Superior temporal gyrus (tissue), 1 donor: ENCODE data around the gene RALGAPA1.
"Not testable (repeated sequence)": the region's sequence is repeated elsewhere in the genome, so short reads cannot be mapped to it uniquely, and the experiment has no call there.

ENCODE experiments used
- DNase-seq: peaks from one replicate; pipeline ENCODE4 v3.0.0-alpha.2; 2016; ENCODE audit errors: extremely low spot score

RALGAPA1 gene

DNA sequence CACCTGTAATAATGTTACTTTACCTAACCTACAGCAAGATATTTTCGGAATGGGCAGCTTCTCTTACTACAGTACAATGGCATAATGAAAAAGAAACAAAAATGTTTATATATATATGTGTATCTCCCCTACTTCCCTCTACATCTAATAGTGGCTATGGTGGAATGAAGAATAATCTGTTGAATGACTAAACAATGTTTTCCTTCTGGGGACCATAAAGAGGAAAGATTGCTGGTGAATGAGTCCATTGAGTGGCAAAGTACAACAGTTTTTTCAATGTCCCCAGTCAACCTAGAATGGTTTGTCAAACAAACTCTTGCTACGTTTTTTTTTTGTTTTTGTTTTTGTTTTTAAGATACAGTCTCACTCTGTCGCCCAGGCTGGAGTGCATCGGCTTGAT, 47.2 kb downstream of the RALGAPA1 start:
- DNase-seq, result no peak

- no peak for DNase-seq
Observed at GRCh38 chr14:35760143-35760542, 49.0 kb downstream of the RALGAPA1 start.

- DNase-seq, result no peak
Observed at GRCh38 chr14:35758523-35759129, 50.5 kb downstream of the RALGAPA1 start.

DNA sequence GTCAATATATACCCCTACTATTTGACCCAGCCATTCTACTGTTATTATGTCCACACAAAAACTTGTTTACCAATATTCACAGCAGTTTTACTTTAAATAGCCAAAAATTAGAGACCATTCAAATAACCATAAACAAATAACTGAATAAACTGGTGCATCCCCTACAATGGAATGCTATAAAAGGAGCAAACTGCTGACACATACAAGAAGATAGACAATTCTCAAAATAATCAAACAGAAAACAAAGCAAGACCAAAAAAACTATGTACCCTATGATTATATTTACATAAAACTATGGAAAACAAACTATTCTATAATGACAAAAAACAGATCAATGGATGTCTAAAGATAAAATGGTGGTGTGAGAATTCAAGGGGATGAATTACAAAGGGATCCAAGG, 54.4 kb downstream of the RALGAPA1 start:
- no peak for DNase-seq

DNA sequence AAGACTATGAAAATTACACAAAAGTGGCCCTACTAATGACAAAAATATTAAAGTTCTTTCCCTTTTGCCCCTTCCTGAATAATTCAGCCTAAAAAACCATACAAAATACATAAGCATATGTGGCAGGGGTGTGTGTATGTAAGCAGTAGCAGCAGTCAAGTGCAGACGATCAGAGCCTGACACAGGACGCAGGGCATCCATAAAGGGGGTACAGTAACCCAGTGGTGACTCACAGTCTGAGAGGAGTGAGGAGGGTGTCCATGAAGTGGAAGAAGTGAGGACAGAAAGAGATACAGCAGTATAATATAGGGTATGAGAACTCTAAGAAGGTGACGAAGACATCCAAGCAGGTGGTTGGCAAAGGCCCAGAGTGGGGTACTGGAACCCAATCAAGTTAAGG, 56.7 kb downstream of the RALGAPA1 start:
- no peak for DNase-seq

DNA sequence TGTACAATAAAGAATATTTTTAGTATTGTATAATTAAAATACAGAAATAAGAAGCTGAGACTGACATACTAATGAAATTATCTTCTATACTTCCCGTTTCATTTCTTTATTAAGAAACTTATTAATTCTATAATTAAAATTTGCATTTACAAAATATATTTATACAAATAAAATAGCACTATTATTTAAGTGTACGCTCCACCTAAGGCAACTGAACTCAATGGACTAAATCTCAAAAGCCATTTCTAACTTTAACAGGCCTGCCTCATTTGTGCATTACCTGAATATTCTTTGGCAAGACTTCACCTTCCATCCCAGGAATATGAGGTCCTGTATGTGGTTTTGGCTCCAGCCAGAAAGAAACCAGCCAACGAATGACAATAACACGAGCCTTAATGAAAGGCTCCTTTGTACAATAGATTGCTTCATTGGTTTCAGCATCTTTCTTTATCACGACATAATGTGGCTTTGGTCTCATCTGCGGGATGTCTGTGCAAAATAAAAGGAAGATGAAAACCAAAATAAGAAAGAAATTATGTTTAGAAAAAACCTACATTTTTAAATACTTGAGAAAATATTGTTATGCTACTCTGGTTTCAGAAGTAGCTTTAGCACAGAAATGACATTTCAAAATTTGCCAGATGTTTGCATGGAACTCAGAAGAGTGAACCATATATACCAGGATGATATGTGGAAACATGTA, 58.7 kb downstream of the RALGAPA1 start:
- DNase-seq, result peak; percentile 53

- no peak for DNase-seq
Observed at GRCh38 chr14:35747379-35747778, 61.7 kb downstream of the RALGAPA1 start.

GRCh38 chr14:35742442-35742841, 66.7 kb downstream of the RALGAPA1 start:
- no peak for DNase-seq

GRCh38 chr14:35742032-35742371, 67.1 kb downstream of the RALGAPA1 start:
- no peak for DNase-seq

DNA sequence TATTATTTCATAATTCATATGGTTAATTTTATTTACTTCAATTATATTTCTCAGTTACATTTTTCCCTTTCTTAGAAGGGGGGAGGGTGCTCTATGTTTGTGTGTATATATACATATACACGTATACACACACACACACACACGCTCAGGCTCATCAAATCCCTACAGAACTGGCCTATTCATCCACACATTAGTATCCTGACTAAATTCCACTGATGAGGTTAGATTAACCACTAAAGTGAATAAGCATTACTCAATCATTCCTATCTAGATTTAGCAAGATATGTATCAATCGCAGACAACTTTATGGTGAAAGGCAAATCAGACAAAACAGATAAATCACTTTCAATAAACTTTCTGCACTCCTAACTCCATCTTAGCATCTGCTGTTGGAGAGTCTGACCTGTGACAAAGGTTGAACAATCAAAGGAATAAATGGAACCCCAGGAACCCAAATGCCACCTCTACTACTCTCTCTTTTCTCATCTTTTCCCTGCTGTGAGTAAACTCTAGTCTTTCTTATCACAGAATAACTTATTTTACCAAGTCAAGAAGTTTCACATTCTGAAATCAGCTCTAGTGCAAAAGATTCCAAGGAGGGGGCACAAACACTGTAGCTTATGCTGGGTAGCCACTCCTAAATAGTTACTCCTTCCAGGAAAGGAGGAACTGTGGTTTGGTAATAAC, 67.6 kb downstream of the RALGAPA1 start:
- no peak for DNase-seq

DNA sequence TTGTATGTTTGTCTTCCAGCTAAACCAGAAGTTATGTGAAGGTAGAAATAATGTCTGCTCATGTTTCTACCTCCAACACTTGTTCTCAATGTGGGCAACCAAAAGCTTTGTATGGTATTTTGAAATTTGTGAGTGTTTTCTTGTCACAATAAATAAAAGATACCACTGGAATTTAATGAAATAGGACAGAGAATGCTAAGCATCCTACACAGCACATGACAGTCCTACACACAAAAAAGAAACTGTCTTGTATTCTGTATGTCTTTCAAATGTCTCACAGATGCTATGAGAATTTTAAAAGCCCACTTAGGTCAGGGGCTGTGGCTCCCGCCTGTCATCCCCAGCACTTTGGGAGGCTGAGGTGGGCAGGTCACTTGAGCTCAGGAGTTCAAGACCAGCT, 68.9 kb downstream of the RALGAPA1 start:
- DNase-seq, result no peak

GRCh38 chr14:35735163-35735562, 73.9 kb downstream of the RALGAPA1 start:
- not testable (repeated sequence) for DNase-seq

GRCh38 chr14:35733510-35733909, 75.6 kb downstream of the RALGAPA1 start:
- DNase-seq, result not testable (repeated sequence)

DNA sequence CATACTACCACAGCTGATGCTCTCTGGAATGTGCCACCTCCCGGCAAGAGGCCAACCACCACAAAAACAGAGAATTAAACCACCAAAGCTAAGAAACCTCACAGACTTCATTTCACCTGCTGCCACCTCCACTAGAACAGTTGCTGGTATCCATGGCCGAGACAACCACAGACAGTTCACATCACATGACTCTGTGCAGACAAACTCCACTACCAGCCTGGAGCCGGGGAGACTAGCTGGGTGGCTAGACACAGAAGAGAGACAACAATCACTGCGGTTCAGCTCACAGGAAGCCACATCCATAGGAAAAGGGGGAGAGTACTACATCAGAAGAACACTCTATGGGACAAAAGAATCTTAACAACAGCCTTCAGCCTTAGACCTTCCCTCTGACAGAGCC, 78.2 kb downstream of the RALGAPA1 start:
- DNase-seq, result no peak

DNA sequence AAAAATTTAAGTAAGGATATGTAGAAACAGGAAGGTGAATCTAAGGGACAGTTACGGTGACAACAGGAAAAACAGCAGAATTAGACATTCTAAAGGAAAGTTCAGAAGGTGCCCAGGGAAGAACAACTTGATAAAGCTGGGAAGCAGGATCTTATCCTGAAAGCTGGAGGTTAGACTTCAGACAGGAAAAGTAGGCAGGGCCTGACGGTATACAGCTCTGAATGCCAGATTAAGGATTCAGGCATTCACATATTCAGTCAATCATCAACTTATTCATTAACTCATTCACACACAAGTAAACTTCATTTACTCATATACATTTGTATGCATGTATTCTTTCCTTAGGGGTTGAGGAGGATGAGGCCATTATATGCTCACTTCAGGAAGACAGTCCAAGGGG, 81.3 kb downstream of the RALGAPA1 start:
- DNase-seq, result no peak

GRCh38 chr14:35725930-35726329, 83.2 kb downstream of the RALGAPA1 start:
- DNase-seq, result no peak

DNA sequence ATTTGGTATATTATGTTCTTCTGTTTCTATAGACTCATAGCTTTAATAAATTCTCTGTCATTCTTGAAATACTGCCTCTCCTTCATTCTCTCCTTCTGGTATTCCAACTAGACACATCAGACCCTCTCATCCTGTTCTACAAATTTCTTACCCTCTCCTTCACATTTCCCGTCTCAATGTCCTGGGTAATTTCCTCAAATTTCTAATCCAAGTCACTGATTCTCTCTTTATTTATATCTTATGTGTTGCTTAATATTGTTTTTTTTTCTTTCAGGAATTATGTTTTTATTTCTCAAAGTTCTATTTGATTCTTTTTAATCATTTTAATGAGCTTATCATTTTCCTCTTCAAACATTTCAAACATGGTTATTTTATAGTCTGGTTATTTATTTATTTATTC, 94.0 kb downstream of the RALGAPA1 start:
- DNase-seq, result no peak

- DNase-seq, result no peak
Observed at GRCh38 chr14:35712466-35712865, 96.6 kb downstream of the RALGAPA1 start.

DNA sequence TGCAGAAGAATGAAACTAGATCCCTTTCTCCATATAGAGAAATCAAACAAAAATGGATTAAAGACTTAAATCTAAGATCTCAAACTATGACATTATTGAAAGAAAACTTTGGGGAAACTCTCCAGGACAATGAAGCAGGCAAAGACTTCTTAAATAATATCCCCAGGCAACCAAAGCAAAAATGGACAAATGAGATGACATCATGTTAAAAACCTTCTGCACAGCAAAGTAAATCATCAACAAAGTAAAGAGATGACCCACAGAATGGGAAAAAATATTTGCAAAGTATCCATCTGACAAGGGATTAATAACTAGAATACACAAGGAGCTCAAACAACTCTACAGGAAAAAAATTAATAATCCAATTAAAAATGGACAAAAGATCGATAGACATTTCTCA, 101.0 kb downstream of the RALGAPA1 start:
- DNase-seq, result no peak

DNA sequence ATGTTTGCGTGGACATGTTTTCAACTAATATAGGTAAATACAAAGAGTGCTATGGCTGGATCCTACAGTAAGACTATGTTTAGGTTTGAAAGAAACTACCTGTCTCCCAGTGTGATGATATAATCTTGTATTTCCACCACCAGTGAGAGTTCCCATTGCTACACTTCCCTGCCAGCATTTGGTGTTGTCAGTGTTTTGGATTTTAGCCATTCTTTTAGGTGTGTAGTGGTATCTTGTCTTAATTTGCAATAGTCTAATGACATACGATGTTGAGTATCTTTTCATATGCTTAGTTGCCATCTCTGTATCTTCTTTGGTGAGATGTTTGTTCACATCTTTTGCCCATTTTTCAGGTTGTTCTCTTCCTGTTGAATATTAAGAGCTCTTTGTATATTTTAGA, 103.5 kb downstream of the RALGAPA1 start:
- no peak for DNase-seq

DNA sequence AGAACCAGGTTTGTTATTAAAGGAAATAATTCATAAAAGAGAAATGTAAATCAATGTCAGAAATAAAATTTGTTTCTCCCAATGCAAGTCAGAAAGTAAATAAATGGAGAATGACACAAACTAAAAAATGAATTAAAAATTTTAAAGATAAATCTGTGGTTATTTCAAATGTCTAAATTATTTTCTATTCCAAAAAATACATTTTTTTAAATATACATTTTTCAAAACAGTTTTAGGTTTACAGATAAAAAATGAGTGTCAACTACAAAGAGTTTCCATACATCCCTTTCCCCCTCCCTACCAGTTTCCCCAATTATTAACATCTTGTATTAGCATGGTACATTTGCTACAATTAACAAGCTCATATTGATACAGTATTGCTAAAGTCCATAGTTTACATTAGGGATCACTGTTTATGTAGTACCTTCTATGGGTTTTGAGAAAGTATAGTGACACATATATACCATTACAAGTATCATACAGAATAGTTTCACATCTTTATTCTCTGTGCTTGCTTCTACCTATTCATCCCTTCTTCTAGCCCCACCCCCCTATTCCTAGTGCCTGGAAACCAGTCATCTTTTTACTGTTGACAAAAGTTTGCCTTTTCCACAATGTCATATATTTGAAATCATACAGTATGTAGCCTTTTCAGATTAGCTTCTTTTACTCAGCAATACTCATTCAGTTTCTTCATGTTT, 104.2 kb downstream of the RALGAPA1 start:
- no peak for DNase-seq

- no peak for DNase-seq
Observed at GRCh38 chr14:35701531-35701930, 107.6 kb downstream of the RALGAPA1 start.
